Activated CD8-positive, alpha-beta memory T cell treated with anti-CD3 and anti-CD28 coated beads, Interleukin-2, amount 50 U/mL, for 1 hour (primary cell): ENCODE data around the gene SLC27A1.
"Not testable (repeated sequence)": the region's sequence is repeated elsewhere in the genome, so short reads cannot be mapped to it uniquely, and the experiment has no call there.

Source experiments
- DNase-seq: peaks from one replicate; pipeline ENCODE4 v3.0.0-alpha.2; 2020; ENCODE audit errors: extremely low read depth

SLC27A1 gene

GRCh38 chr19:17456127-17456526 lies 14.2 kb upstream of the SLC27A1 start:
- no peak for DNase-seq

DNA sequence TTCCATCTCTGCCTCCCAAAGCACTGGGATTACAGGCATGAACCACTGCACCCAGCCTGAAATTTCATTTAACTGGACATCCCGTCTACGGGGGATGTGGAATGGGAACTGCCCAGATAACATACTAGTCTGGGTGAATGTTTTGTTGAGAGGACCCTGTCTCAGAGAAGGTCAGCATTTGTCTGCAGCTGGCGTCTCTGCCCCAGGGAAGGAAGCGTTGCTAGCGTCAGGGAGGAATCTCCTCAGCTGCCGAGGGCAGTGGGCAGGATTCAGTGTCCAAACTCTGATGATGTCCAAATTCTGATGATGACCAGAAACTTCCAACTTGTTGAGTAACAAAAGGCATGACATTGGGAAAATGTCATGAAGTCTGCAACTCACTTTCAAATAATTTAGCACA lies 12.7 kb upstream of the SLC27A1 start:
- no peak for DNase-seq

DNA sequence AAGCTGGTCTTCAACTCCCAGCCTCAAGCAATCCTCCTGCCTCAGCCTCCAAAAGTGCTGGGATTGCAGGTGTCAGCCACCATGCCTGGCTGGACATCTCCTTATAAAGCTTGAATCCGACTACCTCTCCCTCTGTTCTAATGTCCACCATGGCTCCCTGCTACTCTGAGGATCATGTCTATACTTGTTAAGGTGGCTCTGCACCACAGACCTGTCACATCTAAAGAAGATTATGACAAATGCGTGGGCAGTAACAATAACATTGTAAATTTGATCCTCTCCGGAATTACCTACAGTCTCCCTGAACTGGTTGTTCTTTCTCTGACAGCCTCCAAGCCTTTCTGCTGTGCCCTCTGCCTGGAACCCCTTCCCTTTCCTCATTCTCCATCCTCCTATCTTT lies 11.4 kb upstream of the SLC27A1 start:
- no peak for DNase-seq

GRCh38 chr19:17460372-17461230 lies 9.7 kb upstream of the SLC27A1 start, which contains the start of gene NXNL1:
TSS of gene NXNL1 (minus strand) at chr19:17460926. CDS start at chr19:17460869, 57 bp downstream.
- DNase-seq = no peak

- no peak for DNase-seq
These were observed 3.9 kb upstream of the SLC27A1 start for GRCh38 chr19:17466487-17466850.

DNA sequence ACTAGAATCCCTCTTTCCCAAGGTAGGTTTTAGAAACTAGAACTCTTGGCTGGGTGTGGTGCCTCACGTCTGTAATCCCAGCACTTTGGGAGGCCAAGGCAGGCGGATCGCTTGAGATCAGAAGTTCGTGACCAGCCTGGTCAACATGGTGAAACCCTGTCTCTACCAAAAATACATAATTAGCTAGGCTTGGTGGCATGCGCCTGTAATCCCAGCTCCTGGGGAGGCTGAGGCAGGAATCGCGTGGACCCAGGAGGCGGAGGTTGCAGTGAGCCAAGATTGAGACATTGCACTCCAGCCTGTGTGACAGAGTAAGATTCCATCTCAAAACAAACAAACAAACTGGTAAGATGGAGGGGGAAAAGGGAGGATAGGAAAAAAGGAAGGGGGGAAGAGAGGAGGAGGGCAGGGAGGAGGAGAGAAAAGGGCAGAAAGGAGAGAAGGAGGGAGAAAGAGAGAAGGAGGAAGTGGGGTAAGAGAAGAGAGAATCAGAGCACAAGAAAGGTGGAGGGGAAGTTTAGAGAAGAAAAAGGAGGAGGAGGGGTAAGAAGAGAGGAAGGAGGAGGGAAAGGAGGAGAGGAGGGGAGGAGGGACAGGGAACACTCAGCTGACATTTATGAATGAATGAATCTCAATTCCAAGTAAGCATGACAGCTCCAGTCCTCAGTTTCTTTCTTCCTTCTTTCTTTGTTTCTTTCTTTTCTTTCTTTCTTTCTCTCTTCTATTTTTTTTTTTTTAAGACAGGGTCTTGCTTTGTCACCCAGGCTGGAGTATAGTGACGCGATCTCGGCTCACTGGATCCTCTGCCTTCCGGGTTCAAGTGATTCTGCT lies 2.6 kb upstream of the SLC27A1 start:
- no peak for DNase-seq

GRCh38 chr19:17468302-17469091 lies 1.8 kb upstream of the SLC27A1 start:
- DNase-seq = no peak

- no peak for DNase-seq
These were observed 1.2 kb upstream of the SLC27A1 start for GRCh38 chr19:17469092-17469480.

DNA sequence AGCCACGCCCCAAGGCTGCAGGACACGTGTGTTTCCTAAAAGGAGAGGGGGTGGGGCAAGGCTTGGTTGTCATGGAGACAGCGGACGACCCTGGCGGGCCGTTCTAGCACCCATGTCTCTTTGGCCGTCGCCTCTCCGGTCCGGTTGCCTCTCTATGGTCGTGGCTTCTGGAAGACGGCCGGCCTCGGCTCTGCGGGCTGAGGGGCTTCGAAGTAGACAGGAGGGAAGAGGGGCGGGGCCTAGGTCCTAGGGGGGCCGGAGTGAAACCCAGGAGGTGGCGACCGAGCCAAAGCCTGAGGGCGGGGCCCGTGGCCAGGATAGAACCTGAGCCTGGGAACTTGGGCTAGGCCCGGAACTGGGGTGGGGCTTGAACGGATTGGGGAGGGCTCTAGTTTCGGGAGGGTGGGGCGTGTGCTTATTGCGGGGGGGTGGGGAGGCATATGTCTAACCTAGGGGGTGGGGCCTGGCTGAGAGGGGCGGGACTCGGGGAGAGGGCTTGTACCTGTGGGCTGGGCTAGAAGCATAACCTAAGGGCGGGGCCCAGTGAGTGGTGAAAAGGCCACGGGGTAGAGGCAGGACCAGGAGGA lies 750 bp upstream of the SLC27A1 start:
- peak; percentile 86 for DNase-seq

- no peak for DNase-seq
These were observed 1.2 kb downstream of the SLC27A1 start for GRCh38 chr19:17471410-17472125.

DNA sequence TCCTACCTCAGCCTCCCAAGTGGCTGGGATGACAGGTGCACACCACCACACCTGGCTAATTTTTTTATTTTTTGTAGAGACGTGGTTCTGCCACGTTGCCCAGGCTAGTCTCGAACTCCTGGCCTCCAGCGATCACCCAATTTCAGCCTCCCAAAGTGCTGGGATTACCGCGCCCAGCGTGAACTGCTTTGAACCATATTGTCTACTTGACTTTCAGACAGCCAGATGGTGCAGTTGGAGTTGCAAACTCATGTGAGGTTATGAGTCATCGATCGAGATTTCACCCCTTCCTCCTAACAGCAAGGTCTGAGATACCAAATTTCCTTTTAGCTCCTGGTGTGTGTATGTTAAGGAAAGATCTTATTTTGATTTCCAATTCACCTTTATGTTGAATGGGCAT lies 2.7 kb downstream of the SLC27A1 start:
- no peak for DNase-seq

GRCh38 chr19:17475011-17475540 lies 4.8 kb downstream of the SLC27A1 start:
- DNase-seq = not testable (repeated sequence)

DNA sequence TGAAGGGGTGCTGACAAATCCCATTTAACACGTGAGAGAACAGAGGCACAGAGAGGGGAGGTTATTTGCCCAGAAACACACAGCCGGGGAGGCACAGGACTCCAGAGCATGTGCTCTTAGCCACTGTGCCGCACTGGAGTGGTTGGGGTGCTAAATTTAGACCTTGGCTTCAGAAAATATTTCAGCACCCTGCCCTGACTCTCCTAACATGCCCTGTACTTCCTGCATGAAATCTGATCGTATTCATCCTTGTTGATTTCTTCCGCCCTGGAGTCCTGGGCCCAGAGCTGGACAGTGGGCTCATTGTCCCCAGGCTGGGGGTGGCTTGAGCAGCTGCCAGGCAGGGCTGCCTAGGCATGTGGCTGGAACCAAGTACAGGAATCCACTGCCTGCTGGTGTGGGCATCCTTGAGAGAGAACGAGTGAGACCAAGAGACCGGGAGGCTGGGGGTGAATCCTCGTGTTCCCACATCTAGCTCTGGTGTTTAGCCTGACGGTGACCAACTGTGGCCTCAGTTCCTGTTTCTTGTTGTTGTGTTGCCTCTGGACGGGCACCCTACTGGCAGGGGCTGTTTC lies 5.3 kb downstream of the SLC27A1 start:
- DNase-seq = no peak

GRCh38 chr19:17479325-17479791 lies 9.0 kb downstream of the SLC27A1 start:
- DNase-seq = no peak

DNA sequence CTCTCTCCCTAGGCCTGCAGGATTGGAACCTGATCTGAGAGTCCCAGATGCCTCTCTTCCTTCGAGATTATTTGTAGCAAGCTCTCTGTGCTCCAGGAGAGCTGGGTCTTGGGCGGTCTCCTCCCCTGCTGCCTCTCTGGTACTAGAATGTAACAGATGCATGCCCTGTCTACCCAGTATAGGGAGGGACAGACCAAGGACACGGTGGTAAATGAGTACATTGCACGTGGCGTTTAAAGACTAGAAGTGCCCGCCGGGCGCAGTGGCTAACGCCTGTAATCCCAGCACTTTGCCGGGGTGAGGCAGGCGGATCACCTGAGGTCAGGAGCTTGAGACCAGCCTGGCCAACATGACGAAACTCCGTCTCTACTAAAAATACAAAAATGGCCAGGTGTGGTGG lies 11.7 kb downstream of the SLC27A1 start:
- DNase-seq = no peak

- DNase-seq = no peak
These were observed 12.7 kb downstream of the SLC27A1 start for GRCh38 chr19:17482877-17483604.

GRCh38 chr19:17483605-17484002 lies 13.3 kb downstream of the SLC27A1 start:
- no peak for DNase-seq

DNA sequence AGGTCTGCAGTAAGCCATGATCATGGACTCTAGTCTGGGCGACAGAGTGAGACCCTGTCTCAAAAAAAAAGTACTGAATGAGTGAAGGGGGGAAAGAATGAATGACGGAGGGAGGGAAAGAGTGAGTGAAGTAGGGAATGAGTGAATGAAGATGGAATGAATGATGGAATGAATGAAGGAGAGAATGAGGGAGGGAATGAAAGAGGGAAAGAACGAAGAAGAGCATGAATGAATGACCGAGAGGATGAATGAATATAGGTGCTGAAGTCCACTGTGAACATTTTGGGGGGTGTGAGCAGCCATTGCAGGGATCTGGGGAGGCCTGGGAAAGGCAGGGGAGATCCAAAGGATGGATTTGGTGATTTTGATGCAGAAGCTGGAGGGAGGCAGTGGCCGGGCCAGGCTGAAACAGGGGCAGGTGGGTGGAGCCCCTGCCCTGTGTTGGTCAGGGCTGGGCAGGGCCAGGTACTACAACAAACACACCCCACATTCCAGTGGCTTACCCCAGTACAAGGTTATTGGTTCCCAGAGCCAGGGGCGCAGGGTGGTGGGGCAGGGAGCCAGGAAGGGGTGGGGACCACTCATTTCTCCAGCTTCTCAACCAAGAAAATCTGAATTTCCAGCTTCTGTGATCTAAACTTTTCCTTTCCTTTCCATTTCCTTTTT lies 14.3 kb downstream of the SLC27A1 start:
- no peak for DNase-seq
